Upper lobe of left lung (tissue), 4 donors: ENCODE results near the gene SLC17A2.

Experiments
- CTCF ChIP-seq, 6 experiments: fragments of 450-650 bp in 4 of 6; fragments of 200-600 bp in 2 of 6; sonication (generic) in 2 of 6; IDR thresholded peaks; one replicate each; pipeline ENCODE4 v1.5.1; 2016 to 2019; ENCODE audit warnings: antibody characterized with exemption in 6 of 6
- EP300 ChIP-seq, 4 donors: sonication (generic); formaldehyde crosslinking; IDR thresholded peaks; one replicate each; pipeline ENCODE4 v1.5.1; 2017; ENCODE audit warnings: antibody characterized with exemption in 4 of 4, control low read depth in 2 of 4
- POLR2A ChIP-seq, 4 donors: fragments of 450-650 bp; IDR thresholded peaks; one replicate each; pipeline ENCODE4 v1.5.1; 2016 to 2017; ENCODE audit warnings: antibody characterized with exemption in 4 of 4, mild to moderate bottlenecking in 2 of 4
- POLR2AphosphoS5 ChIP-seq, 2 donors: sonication (generic); formaldehyde crosslinking; IDR thresholded peaks; one replicate each; pipeline ENCODE4 v1.5.1; 2017; ENCODE audit warnings: antibody characterized with exemption in 2 of 2

GRCh38 chr6:25966711-25967110 lies 36.2 kb upstream of the SLC17A2 start:
- TF ChIP-seq CTCF (IDR thresholded peaks at IDR 0.05) = no peak
- no peak for TF ChIP-seq POLR2A (IDR thresholded peaks at IDR 0.05)
- TF ChIP-seq POLR2AphosphoS5 (IDR thresholded peaks at IDR 0.05) = no peak
- no peak for TF ChIP-seq EP300 (IDR thresholded peaks at IDR 0.05)
